DOHH2 (cell line): ENCODE data around the gene BBC3.

ENCODE experiments used
- EZH2phosphoT487 ChIP-seq: fragments of 200-600 bp; sonication (generic); IDR thresholded peaks from 2 replicates; pipeline ENCODE4 v1.6.1; 2017; ENCODE audit warnings: borderline replicate concordance, mild to moderate bottlenecking, antibody characterized with exemption, low read length, moderate library complexity, mixed read lengths
- TF ChIP-seq, protein P1 (sequence below): fragments of 200-600 bp; sonication (generic); IDR thresholded peaks from one replicate; pipeline ENCODE4 v1.5.1; 2014; ENCODE audit warnings: antibody characterized with exemption, mild to moderate bottlenecking, low read depth, low read length; ENCODE audit not compliant: poor library complexity, severe bottlenecking

DNA sequence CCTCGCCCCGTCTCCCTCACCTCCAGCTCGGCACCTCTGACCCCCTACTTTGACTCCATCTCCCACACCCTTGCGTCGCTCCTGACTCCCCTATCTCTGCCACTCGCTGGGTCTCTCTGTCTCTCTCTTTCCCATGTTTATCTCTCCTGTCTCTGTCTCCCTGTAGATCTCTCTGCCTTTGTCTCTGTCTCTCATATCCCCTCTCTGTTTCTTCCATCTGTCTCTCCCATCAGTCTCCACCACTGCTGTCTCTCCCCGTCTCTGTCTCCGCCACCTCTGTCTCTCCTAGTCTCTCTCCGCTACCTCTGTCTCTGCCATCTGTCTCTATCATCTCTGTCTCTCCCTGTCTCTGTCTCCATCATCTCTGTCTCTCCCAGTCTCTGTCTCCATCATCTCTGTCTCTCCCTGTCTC, 12.4 kb upstream of the BBC3 start:
- TF ChIP-seq, protein P1, sequence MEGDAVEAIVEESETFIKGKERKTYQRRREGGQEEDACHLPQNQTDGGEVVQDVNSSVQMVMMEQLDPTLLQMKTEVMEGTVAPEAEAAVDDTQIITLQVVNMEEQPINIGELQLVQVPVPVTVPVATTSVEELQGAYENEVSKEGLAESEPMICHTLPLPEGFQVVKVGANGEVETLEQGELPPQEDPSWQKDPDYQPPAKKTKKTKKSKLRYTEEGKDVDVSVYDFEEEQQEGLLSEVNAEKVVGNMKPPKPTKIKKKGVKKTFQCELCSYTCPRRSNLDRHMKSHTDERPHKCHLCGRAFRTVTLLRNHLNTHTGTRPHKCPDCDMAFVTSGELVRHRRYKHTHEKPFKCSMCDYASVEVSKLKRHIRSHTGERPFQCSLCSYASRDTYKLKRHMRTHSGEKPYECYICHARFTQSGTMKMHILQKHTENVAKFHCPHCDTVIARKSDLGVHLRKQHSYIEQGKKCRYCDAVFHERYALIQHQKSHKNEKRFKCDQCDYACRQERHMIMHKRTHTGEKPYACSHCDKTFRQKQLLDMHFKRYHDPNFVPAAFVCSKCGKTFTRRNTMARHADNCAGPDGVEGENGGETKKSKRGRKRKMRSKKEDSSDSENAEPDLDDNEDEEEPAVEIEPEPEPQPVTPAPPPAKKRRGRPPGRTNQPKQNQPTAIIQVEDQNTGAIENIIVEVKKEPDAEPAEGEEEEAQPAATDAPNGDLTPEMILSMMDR: no peak
- TF ChIP-seq EZH2phosphoT487: no peak
